ENCODE results near the gene ZNF217.
"Not testable (repeated sequence)": the region's sequence is repeated elsewhere in the genome, so short reads cannot be mapped to it uniquely, and the experiment has no call there.

Gene ZNF217

GRCh38 chr20:53523615-53524014 lies 70.0 kb downstream of the ZNF217 start:
- not testable (repeated sequence) for FAIRE-seq

- FAIRE-seq: no peak
These were observed 70.9 kb downstream of the ZNF217 start for GRCh38 chr20:53522696-53523095.

GRCh38 chr20:53522026-53522425 lies 71.6 kb downstream of the ZNF217 start:
- no peak for FAIRE-seq

GRCh38 chr20:53521421-53521820 lies 72.2 kb downstream of the ZNF217 start:
- FAIRE-seq: not testable (repeated sequence)

GRCh38 chr20:53517146-53517545 lies 76.5 kb downstream of the ZNF217 start:
- FAIRE-seq: no peak
